Skeletal muscle satellite cell (primary cell): ENCODE data around the gene FSD1L. TPM values are rescaled to one million over a fixed set of nuclear protein-coding genes. Genes with fewer than 3 reads are reported as not detected.
A peak's percentile ranks its signal among the peaks of the same experiment; 100 is the strongest.

Experiments used
- H3K27me3 ChIP-seq: 2 replicates; pipeline ENCODE4 v1.7.0; 2013; ENCODE audit warnings: low read length; ENCODE audit not compliant: control insufficient read depth, insufficient read depth
- H3K36me3 ChIP-seq: 2 replicates; pipeline ENCODE4 v1.7.0; 2013; ENCODE audit warnings: mild to moderate bottlenecking, control low read depth, low read length; ENCODE audit not compliant: insufficient read depth
- H3K4me1 ChIP-seq: 2 replicates; pipeline ENCODE4 v1.7.0; 2013; ENCODE audit warnings: low read length; ENCODE audit not compliant: control insufficient read depth, insufficient read depth
- H3K4me2 ChIP-seq: 2 replicates; pipeline ENCODE4 v1.7.0; 2013; ENCODE audit warnings: mild to moderate bottlenecking, low read length
- H3K4me3 ChIP-seq: 2 replicates; pipeline ENCODE4 v1.7.0; 2013; ENCODE audit warnings: low read length
- H3K9ac ChIP-seq: 2 replicates; pipeline ENCODE4 v1.7.0; 2013; ENCODE audit warnings: mild to moderate bottlenecking, low read depth, low read length, moderate library complexity
- H3K9me3 ChIP-seq: replicated peaks from 2 replicates; pipeline ENCODE4 v1.7.0; 2013; ENCODE audit warnings: mild to moderate bottlenecking, control low read depth, low read length
- total RNA-seq: library from RNA; depleted of rRNA; stranded (reverse); fragments of >200 nt; gene quantifications from 2 replicates; pipeline ENCODE4 v1.2.3, GENCODE V29; 2012; rRNA removed

FSD1L gene
- total RNA-seq: 2.4 and 3.8 TPM in 2 replicates

- H3K4me3 ChIP-seq: peak within 1 kb of the TSS; percentile 92
These were observed at the start of gene FSD1L for GRCh38 chr9:105447814-105448812. Gene FSD1L (plus strand): TSS chr9:105448034. CDS start chr9:105448221, 187 bp downstream.

GRCh38 chr9:105399117-105399516 is 48.7 kb upstream of the FSD1L start:
- no peaks in the 10 kb centered on the region for H3K27me3 ChIP-seq
- H3K4me2 ChIP-seq: no peak overlapping the region
- no peaks in the 10 kb centered on the region for H3K4me1 ChIP-seq
- H3K9ac ChIP-seq: no peak overlapping the region
- no peaks in the 10 kb centered on the region for H3K9me3 ChIP-seq
- peaks cover under 1% of the 10 kb centered on the region for H3K36me3 ChIP-seq
- H3K4me3 ChIP-seq: no peak overlapping the region

More at GRCh38 chr9:105447814-105448812, at the start of gene FSD1L:
- Histone ChIP-seq H3K36me3 (no peaks in the 10 kb centered on the region), H3K4me1 (peaks cover 32% of the 10 kb centered on the region), H3K9ac (peak within 1 kb of the TSS; percentile 82), H3K9me3 (no peaks in the 10 kb centered on the region), H3K27me3 (no peaks in the 10 kb centered on the region), H3K4me2 (peak within 1 kb of the TSS; percentile 94)

GRCh38 chr9:105401651-105402050 is 46.2 kb upstream of the FSD1L start:
- no peak overlapping the region for H3K9ac ChIP-seq
- H3K4me3 ChIP-seq: no peak overlapping the region
- no peaks in the 10 kb centered on the region for H3K36me3 ChIP-seq
- no peak overlapping the region for H3K4me2 ChIP-seq
- no peaks in the 10 kb centered on the region for H3K9me3 ChIP-seq
- H3K4me1 ChIP-seq: no peaks in the 10 kb centered on the region
- no peaks in the 10 kb centered on the region for H3K27me3 ChIP-seq

- Histone ChIP-seq H3K4me2 (no peak overlapping the region), H3K36me3 (no peaks in the 10 kb centered on the region), H3K4me1 (no peaks in the 10 kb centered on the region), H3K9ac (no peak overlapping the region), H3K4me3 (no peak overlapping the region), H3K27me3 (no peaks in the 10 kb centered on the region), H3K9me3 (no peaks in the 10 kb centered on the region)
These were observed 44.1 kb upstream of the FSD1L start for GRCh38 chr9:105403552-105404248.

GRCh38 chr9:105405514-105406131 is 42.2 kb upstream of the FSD1L start:
- H3K36me3 ChIP-seq: no peaks in the 10 kb centered on the region
- H3K9ac ChIP-seq: no peak overlapping the region
- no peak overlapping the region for H3K4me3 ChIP-seq
- H3K27me3 ChIP-seq: no peaks in the 10 kb centered on the region
- no peaks in the 10 kb centered on the region for H3K9me3 ChIP-seq
- no peak overlapping the region for H3K4me2 ChIP-seq
- H3K4me1 ChIP-seq: no peaks in the 10 kb centered on the region

- Histone ChIP-seq H3K27me3 (no peaks in the 10 kb centered on the region), H3K9me3 (no peaks in the 10 kb centered on the region), H3K4me2 (no peak overlapping the region), H3K36me3 (no peaks in the 10 kb centered on the region), H3K4me1 (no peaks in the 10 kb centered on the region), H3K4me3 (no peak overlapping the region), H3K9ac (no peak overlapping the region)
These were observed 41.5 kb upstream of the FSD1L start for GRCh38 chr9:105406369-105406768.

- no peak overlapping the region for H3K9ac ChIP-seq
- H3K4me2 ChIP-seq: no peak overlapping the region
- H3K4me3 ChIP-seq: no peak overlapping the region
- no peaks in the 10 kb centered on the region for H3K36me3 ChIP-seq
- H3K9me3 ChIP-seq: no peaks in the 10 kb centered on the region
- H3K4me1 ChIP-seq: peaks cover 3% of the 10 kb centered on the region
- no peaks in the 10 kb centered on the region for H3K27me3 ChIP-seq
These were observed 34.3 kb upstream of the FSD1L start for GRCh38 chr9:105413525-105413924.

GRCh38 chr9:105414947-105415661 is 32.7 kb upstream of the FSD1L start:
- H3K4me3 ChIP-seq: no peak overlapping the region
- H3K27me3 ChIP-seq: no peaks in the 10 kb centered on the region
- H3K9ac ChIP-seq: no peak overlapping the region
- H3K36me3 ChIP-seq: no peaks in the 10 kb centered on the region
- peaks cover 3% of the 10 kb centered on the region for H3K4me1 ChIP-seq
- peak overlapping the region; percentile 11 for H3K4me2 ChIP-seq
- H3K9me3 ChIP-seq: no peaks in the 10 kb centered on the region

- Histone ChIP-seq H3K36me3 (no peaks in the 10 kb centered on the region), H3K9me3 (no peaks in the 10 kb centered on the region), H3K4me2 (no peak overlapping the region), H3K4me1 (peaks cover 3% of the 10 kb centered on the region), H3K9ac (no peak overlapping the region), H3K27me3 (no peaks in the 10 kb centered on the region), H3K4me3 (no peak overlapping the region)
These were observed 32.2 kb upstream of the FSD1L start for GRCh38 chr9:105415662-105415980.

- Histone ChIP-seq H3K4me3 (no peak overlapping the region), H3K9me3 (no peaks in the 10 kb centered on the region), H3K9ac (no peak overlapping the region)
These were observed 31.0 kb upstream of the FSD1L start for GRCh38 chr9:105416840-105417239.

More at GRCh38 chr9:105416840-105417239, 31.0 kb upstream of the FSD1L start:
- Histone ChIP-seq H3K36me3 (no peaks in the 10 kb centered on the region), H3K4me1 (peaks cover 3% of the 10 kb centered on the region), H3K27me3 (no peaks in the 10 kb centered on the region), H3K4me2 (no peak overlapping the region)
